HG02943 (cell line): ENCODE data around the gene GRB2.
"Not testable (repeated sequence)": the region's sequence is repeated elsewhere in the genome, so short reads cannot be mapped to it uniquely, and the experiment has no call there.

Experiments
- ATAC-seq: cut with Tn5 transposase; IDR thresholded peaks from one replicate; pipeline ENCODE4 v1.9.1; 2021; ENCODE audit warnings: mild to moderate bottlenecking, low read depth, moderate library complexity; ENCODE audit not compliant: unreplicated experiment

GRB2 gene

GRCh38 chr17:75356260-75356937 is 49.1 kb downstream of the GRB2 start:
- no peak for ATAC-seq

GRCh38 chr17:75353176-75353575 is 52.3 kb downstream of the GRB2 start:
- no peak for ATAC-seq

- ATAC-seq = no peak
Measured at GRCh38 chr17:75352079-75352569, 53.4 kb downstream of the GRB2 start.

- no peak for ATAC-seq
Measured at GRCh38 chr17:75350706-75351105, 54.8 kb downstream of the GRB2 start.

- ATAC-seq = no peak
Measured at GRCh38 chr17:75350029-75350428, 55.4 kb downstream of the GRB2 start.

- ATAC-seq = no peak
Measured at GRCh38 chr17:75349589-75349988, 55.9 kb downstream of the GRB2 start.

- no peak for ATAC-seq
Measured at GRCh38 chr17:75348386-75349012, 57.0 kb downstream of the GRB2 start.

- ATAC-seq = no peak
Measured at GRCh38 chr17:75346906-75347305, 58.6 kb downstream of the GRB2 start.

- not testable (repeated sequence) for ATAC-seq
Measured at GRCh38 chr17:75346368-75346767, 59.1 kb downstream of the GRB2 start.

- ATAC-seq = peak; percentile 55
Measured at GRCh38 chr17:75345514-75346167, 59.8 kb downstream of the GRB2 start.

- ATAC-seq = no peak
Measured at GRCh38 chr17:75344666-75345065, 60.8 kb downstream of the GRB2 start.

- no peak for ATAC-seq
Measured at GRCh38 chr17:75342996-75343395, 62.5 kb downstream of the GRB2 start.

GRCh38 chr17:75341784-75342486 is 63.5 kb downstream of the GRB2 start:
- no peak for ATAC-seq

- no peak for ATAC-seq
Measured at GRCh38 chr17:75340631-75341030, 64.8 kb downstream of the GRB2 start.

- ATAC-seq = no peak
Measured at GRCh38 chr17:75339971-75340370, 65.5 kb downstream of the GRB2 start.

GRCh38 chr17:75338335-75338734 is 67.1 kb downstream of the GRB2 start:
- ATAC-seq = no peak

GRCh38 chr17:75335315-75335714 is 70.2 kb downstream of the GRB2 start:
- ATAC-seq = no peak

- ATAC-seq = no peak
Measured at GRCh38 chr17:75334723-75335122, 70.8 kb downstream of the GRB2 start.

- no peak for ATAC-seq
Measured at GRCh38 chr17:75331671-75332070, 73.8 kb downstream of the GRB2 start.

GRCh38 chr17:75327757-75328156 is 77.7 kb downstream of the GRB2 start:
- no peak for ATAC-seq

GRCh38 chr17:75326226-75326848 is 79.1 kb downstream of the GRB2 start:
- ATAC-seq = no peak
